Ammon's horn (tissue), 1 donor: Measurements from ENCODE around the gene TBX1.
"Not testable (repeated sequence)": the region's sequence is repeated elsewhere in the genome, so short reads cannot be mapped to it uniquely, and the experiment has no call there.

Source experiments
- DNase-seq: peaks from one replicate; pipeline ENCODE4 v3.0.0-alpha.2; 2016; ENCODE audit warnings: low spot score

The TBX1 gene

DNA sequence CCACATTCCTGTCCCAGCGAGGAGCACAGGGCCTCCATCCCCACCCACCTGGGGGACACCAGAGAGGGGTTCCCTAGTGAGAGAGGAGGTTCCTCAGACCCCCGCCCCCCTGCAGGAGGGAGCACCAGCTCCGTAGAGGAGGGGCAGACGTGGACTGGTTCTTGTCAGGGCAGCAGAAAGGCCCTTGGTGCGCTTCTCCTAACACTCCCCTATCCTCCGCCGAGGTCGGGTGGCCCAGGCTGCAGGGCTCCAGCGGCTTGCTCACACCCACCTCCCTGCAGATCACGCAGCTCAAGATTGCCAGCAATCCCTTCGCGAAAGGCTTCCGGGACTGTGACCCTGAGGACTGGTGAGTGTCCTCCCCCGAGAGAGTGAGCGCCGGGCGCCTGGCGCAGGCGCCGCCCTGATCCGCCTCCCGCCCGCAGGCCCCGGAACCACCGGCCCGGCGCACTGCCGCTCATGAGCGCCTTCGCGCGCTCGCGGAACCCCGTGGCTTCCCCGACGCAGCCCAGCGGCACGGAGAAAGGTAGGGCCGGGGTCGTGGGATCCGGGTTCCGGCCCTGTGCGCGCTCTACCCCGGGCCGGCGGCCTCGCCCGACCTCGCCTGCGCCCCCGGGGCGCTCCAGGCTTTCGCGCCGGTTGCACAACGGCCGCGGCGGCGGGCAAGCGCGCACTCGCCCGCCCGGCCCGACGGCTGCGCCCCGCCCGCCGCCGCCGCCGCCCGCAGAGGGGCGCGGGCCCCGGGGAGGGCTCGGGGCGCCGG is 5.1 kb downstream of the TBX1 start:
- DNase-seq: no peak

DNA sequence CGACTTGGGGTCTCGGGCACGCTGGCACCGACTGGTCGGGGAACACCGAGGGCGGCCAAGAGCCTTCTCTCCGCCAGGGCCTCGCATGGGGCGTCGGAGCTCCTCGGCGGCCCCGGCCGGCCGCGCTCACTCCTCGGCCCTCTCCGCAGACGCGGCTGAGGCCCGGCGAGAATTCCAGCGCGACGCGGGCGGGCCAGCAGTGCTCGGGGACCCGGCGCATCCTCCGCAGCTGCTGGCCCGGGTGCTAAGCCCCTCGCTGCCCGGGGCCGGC is 5.6 kb downstream of the TBX1 start:
- no peak for DNase-seq

DNA sequence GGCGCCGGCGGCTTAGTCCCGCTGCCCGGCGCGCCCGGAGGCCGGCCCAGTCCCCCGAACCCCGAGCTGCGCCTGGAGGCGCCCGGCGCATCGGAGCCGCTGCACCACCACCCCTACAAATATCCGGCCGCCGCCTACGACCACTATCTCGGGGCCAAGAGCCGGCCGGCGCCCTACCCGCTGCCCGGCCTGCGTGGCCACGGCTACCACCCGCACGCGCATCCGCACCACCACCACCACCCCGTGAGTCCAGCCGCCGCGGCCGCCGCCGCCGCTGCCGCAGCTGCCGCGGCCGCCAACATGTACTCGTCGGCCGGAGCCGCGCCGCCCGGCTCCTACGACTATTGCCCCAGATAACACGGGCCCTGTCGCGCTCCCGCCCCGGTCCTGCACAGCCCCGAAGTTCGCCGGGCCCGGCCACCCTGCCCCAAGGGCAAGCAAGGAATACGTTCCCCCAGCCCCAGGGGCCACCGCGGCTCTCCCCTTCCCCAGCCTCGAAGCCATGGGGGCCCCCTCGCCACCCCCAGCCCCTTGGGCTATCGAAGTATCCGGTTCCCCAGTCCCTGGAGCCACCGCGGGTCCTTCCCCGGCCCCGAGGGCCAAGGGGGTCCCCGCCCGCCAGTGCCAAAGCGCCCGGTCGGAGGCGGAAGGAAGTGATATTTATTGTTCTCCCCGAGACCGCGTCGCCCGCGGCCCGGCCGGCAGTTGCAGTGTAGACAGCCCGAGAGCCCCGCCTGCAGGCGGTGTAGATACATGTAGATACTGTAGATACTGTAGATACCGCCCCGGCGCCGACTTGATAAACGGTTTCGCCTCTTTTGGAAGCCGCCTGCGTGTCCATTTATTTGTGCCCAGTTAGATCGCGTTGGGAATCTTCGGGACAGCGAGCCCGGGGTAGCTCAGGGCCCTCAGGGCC is 6.2 kb downstream of the TBX1 start:
- no peak for DNase-seq

DNA sequence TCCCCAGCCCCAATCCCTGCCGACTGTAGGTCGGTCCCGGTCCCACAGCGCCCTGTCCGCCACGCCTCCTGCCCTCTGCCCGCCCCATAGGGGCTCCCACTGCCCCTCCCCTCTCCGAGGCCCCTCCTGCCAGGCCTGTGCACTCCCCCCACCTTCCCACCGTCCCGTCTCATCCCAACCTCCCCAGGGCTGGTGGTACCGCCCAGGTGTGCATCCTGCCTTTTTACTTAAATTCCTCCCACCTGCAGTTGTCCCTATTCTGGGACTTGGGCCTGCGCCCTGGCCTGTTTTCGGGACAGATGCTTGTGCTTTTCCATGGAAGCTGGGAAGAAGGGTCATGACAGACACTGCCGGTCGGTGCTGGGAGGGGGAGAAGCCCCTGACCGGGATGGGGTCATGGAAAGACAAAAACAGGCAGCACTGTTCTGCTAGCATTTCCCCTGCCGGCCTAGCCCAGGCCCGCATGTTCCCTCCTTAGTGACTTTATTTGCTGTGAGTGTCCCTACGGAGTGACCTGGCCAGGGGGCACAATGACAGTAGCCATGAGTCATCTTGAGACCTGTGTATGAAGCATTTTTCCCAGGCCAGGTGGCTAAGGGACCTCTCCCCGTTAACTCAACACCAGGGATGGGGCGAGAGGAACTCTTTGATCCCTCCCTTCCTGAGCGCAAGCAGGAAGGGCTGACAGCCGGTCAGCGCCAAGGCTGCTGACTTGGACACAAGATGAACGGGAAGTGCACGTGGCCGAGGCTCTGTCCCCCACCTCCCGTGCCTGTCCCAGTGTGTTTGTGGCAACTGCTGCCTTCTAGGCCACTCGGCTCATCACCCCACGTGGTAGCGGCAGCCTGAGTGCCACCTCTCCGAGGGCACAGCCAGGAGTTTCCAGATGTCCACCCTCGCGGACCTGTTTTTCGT is 7.1 kb downstream of the TBX1 start:
- no peak for DNase-seq

DNA sequence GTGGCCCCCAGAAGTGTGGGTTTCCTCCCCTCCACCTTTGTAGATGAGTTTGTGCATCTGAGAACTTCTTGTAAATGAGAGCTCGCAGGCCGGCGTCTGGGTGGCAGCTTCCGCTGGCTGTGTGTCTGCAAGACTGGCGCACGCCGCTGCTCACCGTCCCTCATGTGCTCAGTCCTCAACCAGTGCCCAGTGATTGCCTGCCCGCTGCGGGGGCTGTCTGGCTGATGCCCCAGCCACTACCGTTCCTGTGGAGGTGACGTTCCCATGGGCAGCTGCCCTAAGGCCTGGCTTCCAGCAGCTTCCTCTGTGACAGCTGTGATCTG is 8.8 kb downstream of the TBX1 start:
- no peak for DNase-seq

DNA sequence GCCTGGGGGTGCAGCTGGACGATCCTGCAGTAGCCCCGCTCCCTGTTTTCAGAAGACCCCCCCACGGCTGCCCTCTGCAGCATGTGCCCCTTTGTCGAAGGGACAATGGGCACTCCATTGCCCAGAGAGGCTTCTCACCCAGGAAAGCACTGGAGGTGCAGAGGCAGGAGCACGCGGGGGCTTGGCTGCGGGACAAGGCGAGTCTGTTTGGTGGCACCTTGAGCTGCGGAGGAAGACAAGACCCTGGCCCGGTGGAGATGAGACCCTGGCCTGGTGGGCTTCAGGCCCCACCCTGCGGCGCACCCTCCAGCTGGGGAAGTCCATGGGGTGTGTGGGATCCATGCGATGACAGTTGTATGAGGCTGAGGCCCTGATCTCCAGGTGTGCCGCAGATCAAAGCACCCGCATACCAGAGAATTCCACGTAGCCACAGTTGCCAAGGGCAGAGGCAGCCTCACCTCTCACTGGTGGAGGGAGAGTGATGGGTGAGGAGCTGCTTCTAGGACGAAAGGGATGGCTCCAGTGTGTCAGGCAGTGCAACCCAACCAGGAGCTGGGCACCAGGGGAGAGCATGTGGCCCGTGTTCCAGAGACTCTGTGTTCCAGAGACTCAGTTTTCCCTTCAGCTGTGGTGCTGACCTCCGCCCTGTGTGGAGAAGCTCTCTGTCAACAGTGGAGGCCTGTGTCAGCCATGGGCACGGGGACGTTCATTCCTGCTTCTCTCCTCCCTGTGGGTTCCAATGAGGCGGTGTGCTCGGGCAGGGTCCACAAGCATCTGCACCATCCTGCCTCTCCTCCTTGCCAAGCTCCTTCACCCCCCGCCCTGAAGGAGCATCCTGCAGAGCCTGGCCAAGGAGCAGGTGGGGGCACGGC is 10.0 kb downstream of the TBX1 start:
- no peak for DNase-seq

DNA sequence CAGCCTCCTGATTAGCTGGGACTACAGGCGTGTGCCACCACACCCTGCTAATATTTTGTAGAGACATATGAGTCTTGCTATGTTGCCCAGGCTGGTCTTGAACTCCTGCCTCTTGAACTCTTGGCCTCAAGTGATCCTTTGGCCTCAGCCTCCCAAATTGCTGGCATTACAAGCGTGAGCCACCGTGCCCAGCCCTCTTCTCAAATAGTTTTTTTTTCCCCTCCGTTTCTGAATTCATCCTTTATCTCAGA is 11.8 kb downstream of the TBX1 start:
- no peak for DNase-seq

DNA sequence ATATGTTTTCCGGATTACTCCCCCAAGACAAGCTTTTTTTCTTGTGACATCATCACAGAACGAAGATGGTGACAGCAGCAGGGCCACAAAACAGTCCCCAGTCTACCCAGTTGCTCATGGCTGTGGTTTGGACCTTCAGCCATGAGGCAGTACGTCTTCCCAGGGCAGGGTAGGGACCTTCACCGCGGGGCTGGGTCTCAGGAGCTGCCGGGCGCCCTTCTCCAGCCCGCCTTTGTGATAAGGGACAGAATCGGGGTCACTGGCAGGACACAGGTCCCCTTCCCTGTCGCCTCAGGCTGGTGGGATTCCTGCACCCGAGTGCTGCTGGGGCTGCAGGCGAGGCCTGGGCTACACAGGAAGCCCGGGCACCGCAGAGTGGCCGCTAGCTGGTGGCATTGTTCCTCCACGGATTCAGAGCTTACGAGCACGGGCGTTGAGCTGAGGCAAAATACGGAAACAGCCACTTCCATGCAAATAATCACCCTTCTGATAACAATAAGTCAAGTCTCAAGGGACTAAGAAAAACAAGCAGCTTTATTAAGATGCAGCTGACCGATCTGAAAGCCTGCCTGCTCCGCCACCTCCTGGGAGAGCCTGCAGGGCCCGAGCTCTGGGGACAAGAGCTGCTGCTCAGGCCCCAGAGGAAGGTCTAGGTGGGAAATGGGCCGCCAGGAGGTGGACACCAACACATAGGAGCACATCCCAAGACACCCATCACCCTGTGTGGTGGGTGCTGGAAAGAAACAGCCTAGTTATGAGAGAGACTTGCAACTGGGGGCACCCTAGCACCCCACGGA is 12.3 kb downstream of the TBX1 start:
- no peak for DNase-seq

DNA sequence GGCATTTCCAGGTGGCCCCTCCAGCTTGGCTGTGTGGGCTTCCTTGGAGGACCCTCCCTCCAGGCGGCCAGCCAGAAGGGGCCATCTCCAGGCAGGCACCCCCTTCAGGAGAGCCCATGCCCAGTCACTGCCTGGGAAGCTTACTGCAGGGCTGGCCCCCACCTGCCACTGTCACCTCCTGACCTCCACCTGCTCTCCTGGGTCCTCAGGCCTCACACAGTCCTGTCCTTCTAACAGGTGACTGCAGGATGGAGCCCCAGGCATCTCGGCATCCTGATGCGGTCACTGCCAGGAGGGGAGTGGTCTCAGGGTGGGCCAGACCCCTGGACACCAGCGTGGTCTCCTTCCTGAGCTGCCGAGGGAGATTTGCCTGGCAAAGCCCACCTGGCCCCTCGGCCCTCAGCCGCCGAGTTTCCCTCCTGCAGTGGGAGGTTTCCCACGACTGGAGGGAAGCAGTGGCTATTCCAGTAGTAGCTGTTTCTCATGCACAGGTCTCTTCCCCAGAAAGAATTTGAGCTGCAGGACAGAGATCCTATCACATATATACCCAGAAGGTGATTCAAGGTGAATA is 13.0 kb downstream of the TBX1 start:
- no peak for DNase-seq

DNA sequence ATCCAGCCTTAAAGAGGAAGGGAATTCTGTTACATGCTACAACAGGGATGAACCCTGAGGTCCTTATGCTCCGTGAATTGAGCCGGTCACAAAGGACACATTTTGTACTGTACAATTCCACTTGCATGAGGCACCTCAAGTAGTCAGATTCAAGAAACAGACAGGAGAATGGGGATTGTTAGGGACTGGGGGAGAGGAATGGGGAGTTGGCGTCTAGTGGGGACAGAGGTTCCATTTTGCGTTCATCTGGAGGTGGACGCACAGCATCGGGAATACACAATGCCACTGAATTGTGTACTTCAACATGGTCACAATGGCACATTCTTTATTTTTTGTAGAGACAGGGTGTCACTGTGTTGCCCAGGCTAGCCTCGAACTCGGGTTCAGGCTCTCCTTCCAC is 14.1 kb downstream of the TBX1 start:
- no peak for DNase-seq

DNA sequence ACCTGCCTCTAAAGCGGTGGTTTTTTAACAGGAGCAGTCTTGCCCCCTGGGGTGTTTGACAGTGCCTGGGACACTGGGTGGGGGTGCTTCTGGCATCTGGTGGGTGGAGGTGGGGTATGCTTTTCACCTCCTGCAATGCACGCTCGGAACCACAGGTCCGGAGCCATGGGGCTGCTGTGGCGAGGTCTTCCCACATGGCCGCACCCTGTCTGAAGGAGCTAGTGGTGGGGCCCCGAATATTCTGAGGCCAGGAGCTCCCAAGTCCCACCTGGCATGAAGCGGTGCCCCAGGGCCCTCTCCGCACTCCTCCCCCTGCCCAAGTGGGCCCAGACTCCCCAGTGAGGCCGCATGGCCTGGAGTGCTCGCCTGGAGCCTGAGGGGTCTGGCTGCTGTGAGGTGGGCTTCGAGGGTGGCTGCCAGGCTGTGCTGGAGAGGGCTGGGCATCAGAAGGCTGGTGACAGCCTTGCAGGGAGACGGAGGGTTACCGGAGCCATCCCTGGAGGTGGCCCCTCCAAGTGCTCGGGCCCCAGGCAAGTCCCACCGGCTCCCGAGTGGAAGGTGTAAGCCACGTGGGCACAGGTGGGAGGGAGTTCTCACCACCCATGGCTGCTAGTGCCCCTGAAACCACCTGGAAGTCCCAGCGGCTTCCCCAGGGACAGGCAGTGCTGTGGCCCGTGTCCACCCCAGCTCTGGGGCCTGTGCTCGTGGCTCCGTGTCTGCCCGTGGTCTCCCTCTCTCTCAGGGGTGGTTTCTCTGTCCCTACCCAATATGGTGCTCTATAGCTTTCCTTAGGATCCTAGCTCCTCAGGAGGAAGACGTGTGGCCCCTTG is 15.1 kb downstream of the TBX1 start:
- DNase-seq: no peak

DNA sequence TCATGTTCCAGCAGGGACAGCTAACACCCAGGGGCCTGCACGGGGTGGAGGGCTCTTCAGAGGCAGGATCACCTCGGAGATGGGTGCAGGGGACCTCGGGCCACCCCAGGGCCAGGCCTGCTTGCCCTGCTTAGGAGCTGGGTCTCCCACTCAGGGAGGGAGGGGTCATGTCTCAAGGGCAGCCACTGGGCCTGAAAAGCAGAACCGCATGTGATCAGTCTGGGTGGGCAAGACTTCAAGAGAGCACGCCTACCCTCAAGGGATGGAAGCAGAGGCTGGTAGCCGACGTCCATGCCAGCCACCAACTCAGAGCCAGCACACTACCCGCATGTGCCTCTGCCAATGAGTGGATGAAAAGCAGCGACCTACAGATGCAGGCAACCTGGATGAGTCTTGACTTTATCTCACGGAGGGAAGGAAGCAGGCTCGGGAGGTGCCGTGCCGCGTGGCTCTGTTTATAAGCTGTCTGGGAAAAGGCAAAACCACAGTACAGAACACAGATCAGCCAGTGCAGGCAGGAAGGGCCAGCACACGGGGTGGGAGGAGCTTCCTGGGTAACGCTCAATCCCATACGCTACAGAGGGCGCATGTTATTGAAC is 16.0 kb downstream of the TBX1 start:
- DNase-seq: no peak

DNA sequence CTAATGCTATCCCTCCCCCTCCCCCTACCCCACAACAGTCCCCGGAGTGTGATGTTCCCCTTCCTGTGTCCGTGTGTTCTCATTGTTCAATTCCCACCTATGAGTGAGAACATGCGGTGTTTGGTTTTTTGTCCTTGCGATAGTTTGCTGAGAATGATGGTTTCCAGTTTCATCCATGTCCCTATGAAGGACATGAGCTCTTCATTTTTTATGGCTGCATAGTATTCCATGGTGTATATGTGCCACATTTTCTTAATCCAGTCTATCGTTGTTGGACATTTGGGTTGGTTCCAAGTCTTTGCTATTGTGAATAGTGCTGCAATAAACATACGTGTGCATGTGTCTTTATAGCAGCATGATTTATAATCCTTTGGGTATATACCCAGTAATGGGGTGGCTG is 16.6 kb downstream of the TBX1 start:
- not testable (repeated sequence) for DNase-seq

DNA sequence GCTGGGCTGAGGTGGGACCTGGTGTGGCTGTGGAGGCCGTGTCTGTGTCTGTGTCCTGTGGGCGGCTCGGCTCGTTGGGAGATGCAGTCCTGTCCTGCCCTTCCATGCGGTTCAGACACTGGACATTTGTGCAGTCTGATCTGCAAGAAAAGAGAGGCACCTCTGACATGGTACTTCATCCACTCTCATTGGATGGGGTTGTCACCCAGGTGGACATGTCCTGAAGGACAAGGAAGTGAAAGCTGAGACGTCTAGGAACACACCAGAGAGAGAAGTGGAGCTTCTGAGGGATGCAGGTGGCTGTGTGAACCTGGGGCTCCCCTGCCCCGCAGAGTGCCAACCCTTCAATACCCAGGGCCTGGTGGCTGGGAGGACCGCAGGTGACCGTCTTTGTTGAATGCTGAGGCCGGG is 18.4 kb downstream of the TBX1 start:
- DNase-seq: no peak

DNA sequence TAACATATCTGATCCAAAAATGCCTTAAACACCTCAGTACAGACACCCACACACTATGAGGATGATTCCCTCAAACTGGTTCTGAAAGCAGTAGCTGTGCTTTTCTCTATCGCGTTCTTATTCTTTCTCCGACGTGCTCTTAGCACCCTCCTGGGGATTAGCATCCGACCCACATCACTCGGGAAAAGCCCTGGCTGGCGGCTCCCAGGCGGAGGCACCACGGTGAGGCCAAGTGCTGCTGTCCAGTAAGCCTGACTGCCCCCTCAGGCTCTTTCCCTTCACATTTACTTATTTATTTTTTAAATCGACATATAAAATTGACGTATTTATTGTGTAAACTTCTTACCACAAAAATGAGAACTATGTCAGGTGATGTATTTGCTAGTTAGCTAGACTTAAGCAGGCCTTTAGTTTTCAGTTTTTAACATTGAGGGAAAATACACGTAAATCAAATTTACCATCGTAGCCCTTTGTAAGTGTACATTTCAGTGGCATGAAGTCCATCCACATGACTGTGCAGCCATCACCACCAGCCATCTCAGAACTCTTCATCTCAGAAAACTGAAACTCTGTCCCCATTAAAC is 19.2 kb downstream of the TBX1 start:
- DNase-seq: no peak

DNA sequence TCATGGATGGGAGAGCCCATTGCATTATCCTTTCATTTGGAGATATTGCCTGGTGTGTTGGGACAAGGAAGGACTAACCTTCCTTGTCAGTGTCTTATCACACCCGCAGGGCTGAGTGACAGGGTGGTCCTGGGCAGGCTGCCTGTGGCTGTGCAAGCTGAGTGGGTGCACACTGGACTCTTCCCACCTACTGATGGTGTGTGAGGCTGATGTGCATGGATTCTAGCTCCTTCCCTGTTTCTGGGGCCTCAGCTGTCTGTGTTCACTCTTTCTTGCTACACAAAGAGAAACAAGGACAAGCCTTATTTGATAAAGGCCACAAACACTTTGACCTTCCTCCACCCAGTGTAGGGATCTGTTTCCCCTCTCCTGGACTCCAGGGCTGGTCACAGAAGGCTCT is 22.0 kb downstream of the TBX1 start:
- DNase-seq: no peak

DNA sequence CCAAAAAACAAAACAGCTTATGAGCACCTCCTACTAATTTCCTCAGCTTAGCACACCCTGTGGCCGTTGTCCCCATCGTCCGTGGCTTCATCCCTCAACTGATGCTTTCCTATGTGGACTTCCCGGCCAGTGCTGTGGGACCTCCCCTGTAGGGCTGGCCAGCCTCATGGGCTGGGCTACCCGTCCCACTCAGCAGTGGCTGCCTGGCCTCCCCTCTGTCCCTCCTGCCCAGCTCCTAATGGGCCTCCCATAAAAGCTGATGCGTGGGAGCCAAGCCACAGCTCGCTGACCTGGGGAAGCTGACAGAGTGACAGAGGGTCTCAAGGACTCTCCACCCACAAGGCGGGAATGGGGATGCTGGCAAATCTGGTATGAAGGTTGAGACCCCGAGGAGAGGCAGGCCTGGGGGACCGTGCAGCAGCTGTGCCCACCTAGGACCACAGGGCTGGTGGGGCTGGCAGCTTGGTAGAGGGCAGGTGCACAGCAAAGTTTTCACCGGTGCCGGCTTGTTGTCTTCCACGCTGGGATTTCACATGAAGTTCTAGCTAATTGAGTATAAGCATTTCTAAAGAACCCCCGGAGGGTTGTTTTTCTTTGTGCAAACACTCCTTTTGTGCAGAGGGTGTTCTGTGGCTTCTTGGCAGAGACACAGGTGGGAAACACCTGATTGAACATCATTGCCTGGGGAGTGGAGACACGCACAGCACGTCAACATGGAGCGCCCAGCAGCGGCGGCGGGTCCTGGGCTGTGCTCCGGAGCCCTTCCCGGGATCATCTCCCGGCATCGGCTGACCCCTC is 23.2 kb downstream of the TBX1 start:
- DNase-seq: no peak
